ENCODE measurements around the gene ZMPSTE24.

Gene ZMPSTE24

DNA sequence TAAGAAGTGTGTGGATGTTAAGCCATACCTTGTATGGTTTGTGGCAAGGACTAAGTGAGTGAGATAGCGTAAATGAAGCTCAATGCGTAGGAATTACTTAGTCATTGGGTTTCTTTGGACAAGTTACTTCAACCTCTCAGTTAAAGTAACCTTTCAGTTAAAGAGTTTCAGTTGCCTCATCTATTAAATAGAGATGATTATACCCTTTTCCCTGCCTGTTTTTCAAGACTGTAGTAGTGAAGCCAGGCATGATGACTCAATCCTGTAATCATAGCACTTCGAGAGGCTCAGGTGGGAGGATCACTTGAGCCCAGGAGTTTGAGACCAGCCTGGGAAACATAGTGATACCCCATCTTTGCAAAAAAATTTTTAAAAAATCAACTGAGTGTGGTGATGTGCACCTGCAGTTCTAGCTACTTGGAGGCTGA lies 6.3 kb downstream of the ZMPSTE24 start:
- DNase-seq (ENCODE audit: low spot score), result no peak

- no peak for DNase-seq (ENCODE audit: low spot score)
Observed at GRCh38 chr1:40265298-40265697, 7.3 kb downstream of the ZMPSTE24 start.

DNA sequence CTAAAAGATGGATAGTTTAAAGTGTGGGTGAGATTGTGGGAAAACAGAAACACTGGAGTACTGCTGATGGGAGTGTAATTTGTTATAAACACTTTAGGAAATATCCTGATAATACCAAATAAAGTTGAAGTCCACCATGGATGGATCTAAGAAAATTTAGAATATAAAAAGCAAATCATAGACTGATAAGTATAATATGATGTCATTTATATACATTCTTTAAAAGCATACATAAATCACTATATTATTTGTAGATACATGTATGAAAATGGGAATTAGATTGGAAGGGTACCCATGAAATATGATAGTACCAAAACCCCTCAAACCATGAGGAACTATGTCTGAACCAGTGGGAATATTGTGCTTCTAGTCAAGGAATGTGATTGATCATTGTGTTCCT lies 7.9 kb downstream of the ZMPSTE24 start:
- no peak for DNase-seq (ENCODE audit: low spot score)

- no peak for DNase-seq (ENCODE audit: low spot score)
Observed at GRCh38 chr1:40266786-40267535, 8.9 kb downstream of the ZMPSTE24 start.

DNA sequence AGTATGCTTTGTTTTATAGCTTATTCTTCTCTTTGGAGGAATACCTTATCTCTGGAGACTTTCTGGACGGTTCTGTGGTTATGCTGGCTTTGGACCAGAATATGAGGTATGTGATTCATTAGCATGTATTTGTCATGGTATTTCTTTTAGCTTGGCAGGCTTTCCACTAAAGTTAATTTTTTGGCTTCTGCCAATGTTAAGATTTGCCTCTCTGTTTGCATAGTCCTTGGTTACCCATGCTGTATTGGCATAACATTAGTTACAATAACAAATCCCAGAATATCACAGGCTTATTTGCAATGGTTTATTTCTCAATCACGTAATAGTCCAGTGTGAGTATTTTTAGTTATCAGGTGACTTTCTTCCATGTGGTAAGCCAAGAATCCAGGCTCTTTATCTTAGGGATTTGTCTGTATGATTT lies 9.7 kb downstream of the ZMPSTE24 start:
- DNase-seq (ENCODE audit: low spot score), result peak; percentile 74

DNA sequence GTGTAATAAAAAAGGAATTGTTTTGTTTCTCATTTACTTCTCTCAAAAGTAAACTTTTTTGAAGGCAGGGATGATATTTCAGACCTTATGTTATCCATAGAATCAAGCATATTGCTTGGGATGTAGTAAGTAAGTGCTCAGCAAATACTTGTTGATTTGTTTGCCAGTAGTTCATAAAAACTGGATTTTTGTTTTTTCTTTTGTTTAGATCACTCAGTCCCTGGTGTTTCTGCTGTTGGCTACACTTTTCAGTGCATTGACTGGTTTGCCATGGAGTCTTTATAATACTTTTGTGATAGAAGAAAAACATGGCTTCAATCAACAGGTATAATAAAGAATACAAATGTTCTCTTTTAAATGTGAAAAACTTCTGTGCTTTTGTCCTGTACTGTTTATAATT lies 10.2 kb downstream of the ZMPSTE24 start:
- DNase-seq (ENCODE audit: low spot score), result no peak

- peak; percentile 21 for DNase-seq (ENCODE audit: low spot score)
Observed at GRCh38 chr1:40270152-40270834, 12.3 kb downstream of the ZMPSTE24 start.

DNA sequence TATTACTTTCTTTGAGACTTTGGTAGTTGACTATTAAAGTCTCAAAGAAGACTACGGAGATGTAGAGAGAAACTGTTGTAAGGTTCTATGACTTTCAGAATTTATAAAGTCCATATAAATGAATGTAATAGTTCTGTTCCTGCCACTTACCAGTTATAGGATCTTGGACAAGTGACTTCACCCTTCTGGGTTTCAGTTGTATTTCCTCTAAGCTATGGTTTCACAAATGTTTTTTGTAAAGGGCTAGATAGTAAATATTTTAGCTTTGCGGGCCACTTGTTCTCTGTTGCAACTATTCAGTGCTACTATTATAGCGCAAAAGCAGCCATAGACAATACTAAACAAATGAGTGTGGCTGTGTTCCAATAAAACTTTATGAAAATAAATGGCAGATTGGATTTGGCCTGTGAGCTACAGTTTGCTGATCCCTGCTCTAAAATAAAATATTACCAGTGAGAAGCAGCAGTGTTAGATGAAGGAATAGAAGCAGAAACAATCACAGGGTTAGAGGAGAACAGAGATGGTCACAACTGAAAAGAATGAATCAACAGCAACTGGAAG lies 14.7 kb downstream of the ZMPSTE24 start:
- DNase-seq (ENCODE audit: low spot score), result no peak

GRCh38 chr1:40273547-40274166 lies 15.6 kb downstream of the ZMPSTE24 start:
- no peak for DNase-seq (ENCODE audit: low spot score)

GRCh38 chr1:40274331-40274730 lies 16.3 kb downstream of the ZMPSTE24 start:
- no peak for DNase-seq (ENCODE audit: low spot score)

GRCh38 chr1:40276122-40276521 lies 18.1 kb downstream of the ZMPSTE24 start:
- DNase-seq (ENCODE audit: low spot score), result no peak

- DNase-seq (ENCODE audit: low spot score), result no peak
Observed at GRCh38 chr1:40281853-40282252, 23.8 kb downstream of the ZMPSTE24 start.

GRCh38 chr1:40291293-40291692 lies 33.3 kb downstream of the ZMPSTE24 start:
- no peak for DNase-seq (ENCODE audit: low spot score)

GRCh38 chr1:40299366-40300248 lies 41.6 kb downstream of the ZMPSTE24 start:
- DNase-seq (ENCODE audit: low spot score), result no peak

DNA sequence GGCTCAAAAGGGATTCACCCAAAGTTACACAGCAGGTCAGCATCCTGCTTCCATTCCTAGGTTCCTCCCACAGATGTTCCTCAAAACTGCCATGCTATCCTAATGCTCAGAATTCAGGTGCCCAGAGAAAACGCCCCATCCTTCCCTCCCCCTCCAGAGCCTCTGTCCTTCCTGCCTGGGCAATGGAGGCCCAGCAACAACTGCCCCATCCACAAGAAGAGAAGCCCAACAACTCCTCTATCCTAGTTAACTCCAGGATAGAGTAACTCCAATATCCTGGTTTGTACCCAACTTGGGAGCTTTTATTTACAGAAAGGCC lies 42.2 kb downstream of the ZMPSTE24 start:
- DNase-seq (ENCODE audit: low spot score), result no peak

DNA sequence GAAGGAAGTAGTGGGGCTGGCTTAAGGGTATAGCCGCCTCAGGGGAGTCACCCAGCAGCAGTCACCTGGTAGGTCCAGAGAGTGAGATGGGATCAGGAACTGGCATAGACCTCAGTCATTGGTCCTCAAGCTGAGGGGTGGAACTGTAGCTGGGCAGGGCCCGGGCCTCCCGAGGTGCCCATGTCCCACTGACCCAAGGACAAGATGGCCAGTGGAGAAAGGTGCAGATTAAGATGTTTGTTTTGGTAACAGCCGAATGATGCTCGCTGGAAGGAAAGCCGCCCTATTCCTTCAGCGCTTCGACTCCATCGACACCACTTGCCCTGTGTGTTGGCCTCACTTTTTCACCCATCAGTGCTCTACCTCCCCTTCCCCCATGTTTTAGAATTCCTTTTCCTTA lies 42.6 kb downstream of the ZMPSTE24 start:
- no peak for DNase-seq (ENCODE audit: low spot score)

- DNase-seq (ENCODE audit: low spot score), result no peak
Observed at GRCh38 chr1:40301066-40301465, 43.0 kb downstream of the ZMPSTE24 start.

DNA sequence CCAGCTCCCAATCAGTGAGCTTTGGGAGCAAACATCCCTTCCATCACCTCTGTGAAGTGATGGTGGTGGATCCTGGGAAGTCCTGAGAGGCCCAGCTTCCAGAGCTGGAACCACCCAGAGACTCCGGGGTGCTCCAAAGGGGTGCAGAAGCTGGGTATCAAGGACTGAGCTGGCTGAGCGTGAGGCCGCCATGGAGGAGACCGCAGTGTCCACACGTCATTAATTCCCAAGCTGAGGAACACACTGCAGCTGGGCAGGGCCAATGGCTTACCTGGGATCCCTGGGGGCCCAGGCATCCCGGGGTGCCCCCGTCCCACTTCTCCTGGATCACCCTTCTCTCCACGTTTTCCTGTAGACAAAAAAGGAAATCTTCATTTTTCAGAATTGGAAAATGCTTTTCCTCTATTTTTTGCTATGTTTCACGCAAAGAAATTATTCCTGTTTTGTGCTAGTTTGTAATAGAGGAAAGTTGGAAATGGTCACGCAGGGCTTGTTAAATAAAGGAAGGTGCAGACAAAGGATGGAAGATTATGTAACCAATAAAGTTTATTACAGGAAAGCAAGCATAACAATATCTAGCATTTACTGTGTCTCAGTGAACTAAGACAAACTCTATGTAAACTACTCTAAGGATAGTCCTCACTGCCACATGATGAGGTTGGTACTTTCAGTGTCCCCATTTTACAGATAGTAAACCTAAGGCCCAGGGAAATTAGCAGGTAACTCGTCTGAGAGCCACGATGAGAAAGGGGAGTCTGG lies 43.7 kb downstream of the ZMPSTE24 start:
- no peak for DNase-seq (ENCODE audit: low spot score)

GRCh38 chr1:40302475-40302874 lies 44.4 kb downstream of the ZMPSTE24 start:
- no peak for DNase-seq (ENCODE audit: low spot score)

DNA sequence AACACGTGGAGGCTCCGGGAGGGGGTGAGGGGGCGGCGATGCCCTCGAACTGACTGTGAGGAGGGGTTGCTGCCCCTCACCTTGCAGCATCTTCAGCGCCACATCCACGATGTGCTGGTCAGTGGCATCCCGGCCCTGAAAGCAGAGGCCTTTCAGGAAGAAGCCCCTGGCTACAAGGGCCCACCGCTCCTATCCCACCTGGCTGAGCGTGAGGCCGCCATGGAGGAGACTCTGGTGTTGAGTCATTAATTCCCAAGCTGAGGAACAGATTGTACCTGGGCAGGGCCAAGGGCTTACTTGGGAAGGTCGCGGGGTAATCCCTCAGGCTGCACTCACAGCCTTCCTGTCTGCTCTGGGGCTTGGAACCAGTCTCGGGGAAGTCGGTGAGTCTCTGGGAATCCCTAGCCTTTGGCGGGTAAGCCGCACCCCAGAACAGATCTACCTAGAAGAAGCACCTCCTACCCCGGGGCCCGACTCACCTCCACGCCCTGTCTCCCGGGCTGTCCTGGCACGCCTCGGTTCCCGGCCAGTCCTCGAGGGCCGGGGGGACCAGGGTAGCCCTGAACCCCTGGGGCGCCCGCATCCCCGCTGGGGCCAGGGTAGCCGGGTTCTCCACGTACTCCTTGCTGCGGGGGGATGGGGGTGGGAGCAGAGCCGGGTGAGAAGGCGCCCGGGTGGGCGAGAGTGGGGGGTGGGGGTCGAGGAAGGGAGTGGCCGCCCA lies 45.2 kb downstream of the ZMPSTE24 start:
- no peak for DNase-seq (ENCODE audit: low spot score)

- no peak for DNase-seq (ENCODE audit: low spot score)
Observed at GRCh38 chr1:40303790-40304189, 45.8 kb downstream of the ZMPSTE24 start.
